DND-41 (cell line): ENCODE measurements around the gene MSH4.

Source experiments
- CTCF ChIP-seq: IDR thresholded peaks from 2 replicates; pipeline ENCODE4 v1.5.1; 2012; ENCODE audit warnings: borderline replicate concordance, low read length, moderate library complexity, mild to moderate bottlenecking; ENCODE audit not compliant: poor library complexity, severe bottlenecking; ENCODE audit errors: extremely low read depth
- EZH2 ChIP-seq: IDR thresholded peaks from 3 replicates; pipeline ENCODE4 v1.6.1; 2012; ENCODE audit warnings: borderline replicate concordance, low read depth, mild to moderate bottlenecking, moderate library complexity, low read length, inconsistent platforms; ENCODE audit not compliant: severe bottlenecking

GRCh38 chr1:75795703-75796193 lies 934 bp upstream of the MSH4 start:
- TF ChIP-seq CTCF (no peak), EZH2 (no peak)
